ENCODE measurements around the gene ZNF235.
"Not testable (repeated sequence)": the region's sequence is repeated elsewhere in the genome, so short reads cannot be mapped to it uniquely, and the experiment has no call there.

ZNF235 gene

DNA sequence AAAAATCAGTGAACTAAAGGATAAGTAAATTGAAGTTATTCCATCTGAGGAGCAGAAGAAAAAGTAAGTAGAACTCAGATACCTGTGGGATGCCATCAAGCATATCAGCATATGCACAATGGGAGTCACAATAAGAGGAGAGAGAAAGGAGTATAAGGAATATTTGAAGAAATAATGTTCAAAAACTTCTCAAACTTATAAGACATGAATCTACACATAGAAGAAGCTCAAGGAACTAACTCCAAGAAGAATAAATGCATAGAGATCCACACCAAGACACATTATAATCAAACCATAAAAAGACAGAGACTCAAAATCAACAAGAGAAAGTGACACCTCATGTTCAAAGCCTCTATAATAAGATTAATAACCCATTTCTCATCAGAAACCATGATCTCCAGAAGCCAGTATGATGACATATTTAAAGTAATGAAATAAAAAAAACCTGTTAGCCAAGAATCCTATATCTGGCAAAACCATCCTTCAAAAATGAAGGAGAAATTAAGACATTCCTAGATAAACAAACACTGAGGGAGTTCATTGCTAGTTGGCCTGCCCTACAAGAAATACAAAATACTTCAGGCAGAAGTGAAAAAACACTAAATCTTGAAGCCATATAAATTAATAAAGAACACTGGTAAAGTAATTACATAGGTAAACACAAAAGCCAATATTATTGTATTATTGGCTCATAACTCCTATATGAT lies 49.0 kb downstream of the ZNF235 start:
- Histone ChIP-seq H3K9me3 (ENCODE audit: insufficient read depth, low read depth, low read length) (peaks cover 44% of the 10 kb centered on the region), H3K4me3 (ENCODE audit: low read length) (no peak overlapping the region), H3K27me3 (ENCODE audit: insufficient read depth, low read length) (no peaks in the 10 kb centered on the region), H3K9ac (ENCODE audit: low read depth, low read length) (no peak overlapping the region), H3K36me3 (ENCODE audit: insufficient read depth, low read length) (no peaks in the 10 kb centered on the region), H3K4me1 (ENCODE audit: insufficient read depth, low read length) (peaks cover 3% of the 10 kb centered on the region; the same call in 1 of the 2 replicates), H3K27ac (ENCODE audit: low read depth, low read length) (no peak overlapping the region)

DNA sequence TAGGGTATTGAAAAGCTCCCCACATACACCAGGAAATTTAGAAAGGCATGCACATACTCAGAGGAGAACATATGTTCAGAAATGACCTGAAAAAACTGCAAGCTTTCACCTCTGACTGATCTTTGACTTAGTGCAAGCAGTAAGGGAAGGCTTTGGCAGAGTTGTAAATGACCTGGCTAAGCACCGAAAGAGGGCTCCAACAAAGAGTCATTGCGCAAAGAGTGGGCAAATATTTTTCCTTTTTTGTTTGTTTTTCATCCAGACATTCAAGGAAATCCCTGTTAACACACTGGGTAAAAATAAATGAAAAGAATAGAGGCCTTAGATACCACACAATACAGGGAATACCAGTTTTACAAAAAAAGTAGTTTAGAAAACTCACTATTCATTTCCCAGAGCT lies 50.3 kb downstream of the ZNF235 start:
- Histone ChIP-seq H3K4me3 (ENCODE audit: low read length) (no peak overlapping the region), H3K9me3 (ENCODE audit: insufficient read depth, low read depth, low read length) (peaks cover 53% of the 10 kb centered on the region), H3K27me3 (ENCODE audit: insufficient read depth, low read length) (no peaks in the 10 kb centered on the region), H3K36me3 (ENCODE audit: insufficient read depth, low read length) (no peaks in the 10 kb centered on the region), H3K27ac (ENCODE audit: low read depth, low read length) (no peak overlapping the region), H3K9ac (ENCODE audit: low read depth, low read length) (no peak overlapping the region), H3K4me1 (ENCODE audit: insufficient read depth, low read length) (no peaks in the 10 kb centered on the region)
- WGBS: 100% methylated on average over 2 of the region's 2 CpGs

DNA sequence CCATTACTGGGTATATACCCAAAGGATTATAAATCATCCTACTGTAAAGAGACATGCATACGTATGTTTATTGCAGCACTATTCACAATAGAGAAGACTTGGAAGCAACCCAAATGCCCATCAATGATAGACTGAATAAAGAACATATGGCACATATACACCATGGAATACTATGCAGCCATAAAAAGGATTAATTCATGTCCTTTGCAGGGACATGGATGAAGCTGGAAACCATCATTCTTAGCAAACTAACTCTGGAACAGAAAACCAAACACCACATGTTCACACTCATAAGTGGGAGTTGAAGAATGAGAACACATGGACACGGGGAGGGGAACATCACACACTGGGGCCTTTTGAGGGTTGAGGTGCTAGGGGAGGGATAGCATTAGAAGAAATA lies 51.4 kb downstream of the ZNF235 start:
- peaks cover 64% of the 10 kb centered on the region for H3K9me3 ChIP-seq (ENCODE audit: insufficient read depth, low read depth, low read length)
- not testable (repeated sequence) for H3K4me1 ChIP-seq (ENCODE audit: insufficient read depth, low read length); H3K36me3 ChIP-seq (ENCODE audit: insufficient read depth, low read length); H3K27ac ChIP-seq (ENCODE audit: low read depth, low read length); H3K9ac ChIP-seq (ENCODE audit: low read depth, low read length); H3K4me3 ChIP-seq (ENCODE audit: low read length); H3K27me3 ChIP-seq (ENCODE audit: insufficient read depth, low read length)
- 100% methylated on average over 2 of the region's 2 CpGs for WGBS

DNA sequence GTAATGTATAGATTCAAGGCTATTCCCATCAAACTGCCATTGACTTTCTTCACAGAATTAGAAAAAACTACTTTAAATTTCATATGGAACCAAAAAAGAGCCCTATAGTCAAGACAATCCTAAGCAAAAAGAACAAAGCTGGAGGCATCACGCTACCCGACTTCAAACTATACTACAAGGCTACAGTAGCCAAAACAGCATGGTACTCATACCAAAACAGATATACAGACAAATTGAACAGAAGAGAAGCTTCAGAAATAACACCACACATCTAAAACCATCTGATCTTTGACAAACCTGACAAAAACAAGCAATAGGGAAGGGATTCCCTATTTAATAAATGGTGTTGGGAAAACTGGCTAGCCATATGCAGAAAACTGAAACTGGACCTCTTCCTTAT lies 52.5 kb downstream of the ZNF235 start:
- not testable (repeated sequence) for H3K36me3 ChIP-seq (ENCODE audit: insufficient read depth, low read length); H3K4me1 ChIP-seq (ENCODE audit: insufficient read depth, low read length); H3K27ac ChIP-seq (ENCODE audit: low read depth, low read length); H3K4me3 ChIP-seq (ENCODE audit: low read length); H3K9ac ChIP-seq (ENCODE audit: low read depth, low read length); H3K27me3 ChIP-seq (ENCODE audit: insufficient read depth, low read length)
- peaks cover 75% of the 10 kb centered on the region for H3K9me3 ChIP-seq (ENCODE audit: insufficient read depth, low read depth, low read length)
- WGBS: 98% methylated on average over 2 of the region's 2 CpGs

DNA sequence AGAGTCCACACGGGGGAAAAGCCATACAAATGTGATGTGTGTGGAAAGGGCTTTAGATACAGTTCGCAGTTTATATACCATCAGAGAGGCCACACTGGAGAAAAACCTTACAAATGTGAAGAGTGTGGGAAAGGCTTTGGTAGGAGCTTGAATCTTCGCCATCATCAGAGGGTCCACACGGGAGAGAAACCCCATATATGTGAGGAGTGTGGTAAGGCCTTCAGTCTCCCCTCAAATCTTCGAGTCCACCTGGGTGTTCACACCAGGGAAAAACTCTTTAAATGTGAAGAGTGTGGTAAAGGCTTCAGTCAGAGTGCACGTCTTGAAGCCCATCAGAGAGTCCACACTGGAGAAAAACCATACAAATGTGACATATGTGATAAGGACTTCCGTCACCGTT lies 68.4 kb downstream of the ZNF235 start:
- H3K9ac ChIP-seq (ENCODE audit: low read depth, low read length): no peak overlapping the region
- H3K9me3 ChIP-seq (ENCODE audit: insufficient read depth, low read depth, low read length): peaks cover 27% of the 10 kb centered on the region
- no peak overlapping the region for H3K4me3 ChIP-seq (ENCODE audit: low read length)
- WGBS: 96% methylated on average over 8 of the region's 8 CpGs
- no peaks in the 10 kb centered on the region for H3K27me3 ChIP-seq (ENCODE audit: insufficient read depth, low read length)
- no peaks in the 10 kb centered on the region for H3K4me1 ChIP-seq (ENCODE audit: insufficient read depth, low read length)
- H3K27ac ChIP-seq (ENCODE audit: low read depth, low read length): no peak overlapping the region
- peaks cover 68% of the 10 kb centered on the region for H3K36me3 ChIP-seq (ENCODE audit: insufficient read depth, low read length)
